K562 (cell line): Measurements from ENCODE around the gene ACSL6. TPM values are rescaled to one million over a fixed set of nuclear protein-coding genes. Genes with fewer than 3 reads are reported as not detected.

Experiments used
- ATAC-seq: fragments of 200-7000 bp; cut with Tn5 transposase; 3 replicates; pipeline ENCODE4 v1.9.1; 2020; ENCODE audit warnings: moderate library complexity
- BruUV-seq: library from RNA; stranded (reverse); fragments of 400-500 nt; replicated peaks from 2 replicates; lab custom pipeline; 2021; lab: Mats Ljungman, UMichigan
- CTCF ChIA-PET: fragments of 300-600 bp; formaldehyde crosslinking; extraction: SDS; loops from one replicate; lab custom pipeline; 2021; ENCODE audit warnings: low intra/inter-chr PET ratio; lab: Yijun Ruan, JAX
- POLR2A ChIA-PET: fragments of 300-600, 350-650 bp; sonication (Branson Sonifier 250); formaldehyde crosslinking; extraction: SDS; loops from one replicate; lab custom pipeline; 2021; ENCODE audit warnings: antibody characterized with exemption, inconsistent platforms; lab: Yijun Ruan, JAX
- DNase-seq, 4 experiments: peaks; one replicate each; pipeline versions ENCODE4 v3.0.0 to v3.0.0-alpha.2; 2011 to 2018; ENCODE audit warnings: low spot score in 3 of 4, mixed read lengths in 3 of 4; ENCODE audit errors: extremely low read depth in 1 of 4
- FAIRE-seq: peaks from 2 replicates; lab custom pipeline; 2011; peaks lifted over from hg19 to GRCh38; lab: Jason Lieb, UNC
- H2AFZ ChIP-seq: 2 replicates; pipeline ENCODE4 v1.6.0; 2011; ENCODE audit warnings: low read depth, low read length, control low read depth, inconsistent platforms
- H3K27ac ChIP-seq: fragments of 200-600 bp; 3 replicates; pipeline ENCODE4 v1.8.0; 2011; ENCODE audit warnings: low read depth, mild to moderate bottlenecking, control low read depth, inconsistent platforms, low read length, moderate library complexity, mixed read lengths; ENCODE audit errors: extremely low read depth
- H3K27me3 ChIP-seq, 2 experiments: fragments of 300-600 bp in 1 of 2; 2 replicates in 1 of 2; 3 replicates in 1 of 2; pipeline versions ENCODE4 v1.6.0 to v1.8.0; 2011; ENCODE audit warnings: inconsistent platforms in 2 of 2, low read length in 2 of 2, mild to moderate bottlenecking in 1 of 2, mixed read lengths in 1 of 2, moderate library complexity in 1 of 2; ENCODE audit not compliant: control insufficient read depth in 2 of 2, insufficient read depth in 2 of 2
- H3K36me3 ChIP-seq: fragments of 300-600 bp; 3 replicates; pipeline ENCODE4 v1.8.0; 2011; ENCODE audit warnings: mild to moderate bottlenecking, low read length, inconsistent platforms; ENCODE audit not compliant: control insufficient read depth, insufficient read depth
- H3K4me1 ChIP-seq, 2 experiments: fragments of 200-600 bp in 1 of 2; replicated peaks in 1 of 2; 2 replicates in 1 of 2; 3 replicates in 1 of 2; pipeline versions ENCODE4 v1.5.1 to v1.8.0; 2011; ENCODE audit warnings: inconsistent platforms in 2 of 2, low read length in 2 of 2, mild to moderate bottlenecking in 1 of 2, mixed read lengths in 1 of 2, moderate library complexity in 1 of 2; ENCODE audit not compliant: control insufficient read depth in 2 of 2, insufficient read depth in 2 of 2
- H3K4me2 ChIP-seq: 2 replicates; pipeline ENCODE4 v1.6.1; 2011; ENCODE audit warnings: low read length, control low read depth, inconsistent platforms, mixed read lengths; ENCODE audit not compliant: insufficient read depth
- H3K4me3 ChIP-seq: fragments of 200-600 bp; sonication (generic), shearing (Covaris generic); 2 replicates; pipeline ENCODE4 v1.5.1; 2016; ENCODE audit warnings: control low read depth, inconsistent platforms
- H3K79me2 ChIP-seq: fragments of 200-600 bp; 3 replicates; pipeline ENCODE4 v1.8.0; 2011; ENCODE audit warnings: low read length, inconsistent platforms; ENCODE audit not compliant: control insufficient read depth, insufficient read depth
- H3K9ac ChIP-seq, 2 experiments: 2 replicates each; pipeline versions ENCODE4 v1.6.0 to v1.6.1; 2011; ENCODE audit warnings: low read depth in 2 of 2, low read length in 2 of 2, control low read depth in 1 of 2, inconsistent platforms in 1 of 2, mild to moderate bottlenecking in 1 of 2, mixed read lengths in 1 of 2; ENCODE audit not compliant: insufficient read depth in 1 of 2
- H3K9me1 ChIP-seq: one replicate; pipeline ENCODE4 v1.6.0; 2011; ENCODE audit warnings: inconsistent platforms, mild to moderate bottlenecking, low read length, moderate library complexity; ENCODE audit not compliant: control insufficient read depth, insufficient read depth
- H3K9me3 ChIP-seq: replicated peaks from 2 replicates; pipeline ENCODE4 v1.5.1; 2011; ENCODE audit warnings: low read depth, low read length, inconsistent platforms; ENCODE audit not compliant: control insufficient read depth, insufficient read depth
- H4K20me1 ChIP-seq: replicated peaks from 2 replicates; pipeline ENCODE4 v1.6.1; 2011; ENCODE audit warnings: low read length, inconsistent platforms, mixed read lengths; ENCODE audit not compliant: control insufficient read depth, insufficient read depth
- ARID1B ChIP-seq: fragments of 450-650 bp; IDR thresholded peaks from 2 replicates; pipeline ENCODE4 v1.6.1; 2016; ENCODE audit warnings: antibody characterized with exemption, mild to moderate bottlenecking, inconsistent platforms
- CBFA2T2 ChIP-seq: fragments of 450-650 bp; conservative IDR thresholded peaks from 2 replicates; pipeline ENCODE4 v1.6.1; 2017; ENCODE audit warnings: mild to moderate bottlenecking
- CBFA2T3 ChIP-seq: fragments of 450-650 bp; IDR thresholded peaks from 2 replicates; pipeline ENCODE4 v1.6.1; 2017
- DNMT1 ChIP-seq: fragments of 450-650 bp; IDR thresholded peaks from 2 replicates; pipeline ENCODE4 v1.6.1; 2016; ENCODE audit warnings: antibody characterized with exemption, mild to moderate bottlenecking
- DPF2 ChIP-seq: fragments of 450-650 bp; IDR thresholded peaks from 2 replicates; pipeline ENCODE4 v1.6.1; 2016
- EGR1 ChIP-seq: fragments of 450-650 bp; conservative IDR thresholded peaks from 2 replicates; pipeline ENCODE4 v1.6.1; 2017; ENCODE audit warnings: mild to moderate bottlenecking
- ELF4 ChIP-seq: fragments of 450-650 bp; formaldehyde crosslinking; IDR thresholded peaks from 2 replicates; pipeline ENCODE4 v1.4.0; 2022; ENCODE audit warnings: missing genetic modification characterization
- GABPA ChIP-seq: fragments of 200-800 bp; sonication (Bioruptor generic); conservative IDR thresholded peaks from 2 replicates; pipeline ENCODE4 v1.6.1; 2016; ENCODE audit warnings: low read depth, missing genetic modification characterization, missing compliant biosample characterization
- KDM1A ChIP-seq, 2 experiments: fragments of 450-650 bp; IDR thresholded peaks; 2 replicates each; pipeline ENCODE4 v1.6.1; 2016; ENCODE audit warnings: mild to moderate bottlenecking in 2 of 2
- KLF16 ChIP-seq: IDR thresholded peaks from 2 replicates; pipeline ENCODE4 v1.6.1; 2016; ENCODE audit warnings: antibody characterized with exemption
- NFXL1 ChIP-seq: fragments of 450-650 bp; formaldehyde crosslinking; IDR thresholded peaks from 2 replicates; pipeline ENCODE4 v1.4.0; 2021; ENCODE audit warnings: mild to moderate bottlenecking
- NRF1 ChIP-seq, 2 experiments: fragments of 450-650 bp; IDR thresholded peaks in 1 of 2; conservative IDR thresholded peaks in 1 of 2; 2 replicates each; pipeline ENCODE4 v1.6.1; 2014; ENCODE audit warnings: mild to moderate bottlenecking in 2 of 2
- RBBP5 ChIP-seq: fragments of 200-600 bp; sonication (generic); IDR thresholded peaks from 2 replicates; pipeline ENCODE4 v1.6.1; 2012; ENCODE audit warnings: borderline replicate concordance, mild to moderate bottlenecking, low read length, control low read depth, inconsistent platforms; ENCODE audit not compliant: insufficient read depth, poor library complexity, severe bottlenecking
- SUPT5H ChIP-seq: fragments of 450-650 bp; IDR thresholded peaks from 2 replicates; pipeline ENCODE4 v1.6.1; 2016
- TCF3 ChIP-seq: sonication (generic); formaldehyde crosslinking; IDR thresholded peaks from 2 replicates; pipeline ENCODE4 v1.4.0; 2020; ENCODE audit warnings: mild to moderate bottlenecking, missing genetic modification reagents
- ZBED1 ChIP-seq: IDR thresholded peaks from 2 replicates; pipeline ENCODE4 v1.6.1; 2014
- ZNF175 ChIP-seq: fragments of 200-800 bp; sonication (Bioruptor generic); IDR thresholded peaks from 2 replicates; pipeline ENCODE4 v1.6.1; 2016; ENCODE audit warnings: low read depth, mild to moderate bottlenecking, missing genetic modification characterization, missing compliant biosample characterization
- ZNF384 ChIP-seq: IDR thresholded peaks from 2 replicates; pipeline ENCODE4 v1.6.1; 2012; ENCODE audit warnings: low read depth, low read length, improper control_type of control experiment
- ZNF76 ChIP-seq: fragments of 250-450 bp; sonication (Bioruptor Pico); IDR thresholded peaks from 2 replicates; pipeline ENCODE4 v1.4.0; 2020; ENCODE audit warnings: mild to moderate bottlenecking, moderate library complexity, borderline replicate concordance
- WGBS: fragments of 100-300 bp; shearing (Covaris generic); methylation state at CpG from one replicate; pipeline ENCODE4 v1.1.6; 2016; ENCODE audit warnings: low coverage, mixed read lengths; ENCODE audit not compliant: insufficient coverage; ENCODE audit errors: missing lambda C conversion rate; 5-methylcytosine and 5-hydroxymethylcytosine counted together
- in situ Hi-C: fragments of 300-500 bp; cut with MboI; formaldehyde crosslinking; loops from 4 replicates; pipeline ENCODE4 v1.15.0; 2018; ENCODE audit warnings: inconsistent platforms, mixed read lengths
- intact Hi-C: fragments of 100-400 bp; cut with micrococcal nuclease; formaldehyde crosslinking; loops from 2 replicates; pipeline ENCODE4 v1.14.2; 2022
- polyA plus RNA-seq, 8 experiments: library from polyadenylated mRNA; depleted of rRNA in 4 of 8; stranded (reverse) in 5 of 8; unstranded in 3 of 8; fragments of >200 nt; fragmentation: Nextera tagmentation in 2 of 8; fragmentation: Illumina TruSeq in 1 of 8; extraction: Ambion mirVana in 2 of 8; extraction: Trizol in 1 of 8; gene quantifications; 2 replicates each; pipeline versions ENCODE4 v1.2.1 to v1.2.3, GENCODE V29; 2011 to 2014; ENCODE audit warnings: inconsistent platforms in 1 of 8, missing spikeins in 1 of 8
- total RNA-seq, 7 experiments: library from RNA; depleted of rRNA in 6 of 7; stranded (reverse); fragments of >200 nt in 6 of 7; fragmentation: Illumina TruSeq in 2 of 7; extraction: Trizol in 2 of 7; gene quantifications; 2 replicates each; pipeline versions ENCODE4 v1.2.1 to v1.2.3, GENCODE V29; 2011 to 2021; ENCODE audit warnings: low replicate concordance in 1 of 7
- TF ChIP-seq, protein P1 (sequence below): fragments of 450-650 bp; conservative IDR thresholded peaks from 2 replicates; pipeline ENCODE4 v1.6.1; 2016; ENCODE audit warnings: missing genetic modification characterization, low read depth, mild to moderate bottlenecking, control low read depth, missing compliant biosample characterization
- TF ChIP-seq, protein P2 (sequence below): sonication (generic); formaldehyde crosslinking; IDR thresholded peaks from 2 replicates; pipeline ENCODE4 v1.9.0; 2022; ENCODE audit warnings: mild to moderate bottlenecking, missing genetic modification reagents

Gene ACSL6
- total and polyA plus RNA-seq, 9 of the 15 experiments (the other 6 are each of a cell fraction or from before 2014, with no cell fraction given) = 0.50 to 1.5 (median 0.69) TPM

DNA sequence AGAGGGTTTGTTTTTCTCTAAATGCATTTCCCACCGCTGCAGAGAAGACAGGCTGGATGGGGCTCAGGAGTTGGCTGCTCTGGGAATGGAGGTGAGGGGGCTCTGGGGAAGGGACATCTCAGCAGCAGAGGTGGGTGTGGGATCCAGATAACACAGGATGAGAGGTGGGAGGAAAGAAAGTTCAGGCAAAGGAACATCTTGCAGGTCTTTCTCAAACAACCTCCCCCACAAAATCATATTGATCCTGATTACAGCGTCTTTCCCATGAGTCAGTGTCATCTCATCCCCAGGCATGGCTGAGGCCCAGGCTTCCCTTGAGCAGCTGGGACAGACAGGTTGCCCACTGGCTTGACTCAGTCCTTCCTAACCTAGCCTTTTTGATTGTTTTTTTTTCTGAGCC, 11.3 kb upstream of the ACSL6 start:
- peaks cover 4 to 9% of the 10 kb centered on the region in 2 experiments; a peak in 3 of 5 replicates for H3K4me1 ChIP-seq
- in situ Hi-C loops = loop anchor here (25.0 kb wide), 1 partner anchor 585 kb away; no protein-coding TSS in a partner anchor
- no peaks in the 10 kb centered on the region for H3K36me3 ChIP-seq

More for the DNA sequence above, 11.3 kb upstream of the ACSL6 start:
- no peak for FAIRE-seq
- Histone ChIP-seq H3K4me2 (no peak overlapping the region), H3K79me2 (no peaks in the 10 kb centered on the region), H4K20me1 (0 out of 2 replicates have a peak, but pooled peaks cover 4% of the 10 kb centered on the region), H2AFZ (no peak overlapping the region), H3K9ac (no peak overlapping the region), H3K27me3 (peaks cover 11 to 40% of the 10 kb centered on the region in 2 experiments; a peak in 4 of 5 replicates), H3K9me1 (no peaks in the 10 kb centered on the region), H3K9me3 (no peaks in the 10 kb centered on the region), H3K27ac (no peak overlapping the region), H3K4me3 (no peak overlapping the region)
- no TSS peak for BruUV-seq
- ChIA-PET CTCF (no interaction called here), POLR2A (no interaction called here)
- intact Hi-C loops = no loop called here
- DNase-seq = peak in 3 of 4 experiments; percentile 27 to 35 (median 34)
- WGBS = 0% methylated on average over 2 of the region's 2 CpGs
- ATAC-seq = no peak
- no peak for TF ChIP-seq ZNF175 (CRISPR knock-in tag)
- TF ChIP-seq EGR1 = peak; percentile 70
- TF ChIP-seq, protein P1, sequence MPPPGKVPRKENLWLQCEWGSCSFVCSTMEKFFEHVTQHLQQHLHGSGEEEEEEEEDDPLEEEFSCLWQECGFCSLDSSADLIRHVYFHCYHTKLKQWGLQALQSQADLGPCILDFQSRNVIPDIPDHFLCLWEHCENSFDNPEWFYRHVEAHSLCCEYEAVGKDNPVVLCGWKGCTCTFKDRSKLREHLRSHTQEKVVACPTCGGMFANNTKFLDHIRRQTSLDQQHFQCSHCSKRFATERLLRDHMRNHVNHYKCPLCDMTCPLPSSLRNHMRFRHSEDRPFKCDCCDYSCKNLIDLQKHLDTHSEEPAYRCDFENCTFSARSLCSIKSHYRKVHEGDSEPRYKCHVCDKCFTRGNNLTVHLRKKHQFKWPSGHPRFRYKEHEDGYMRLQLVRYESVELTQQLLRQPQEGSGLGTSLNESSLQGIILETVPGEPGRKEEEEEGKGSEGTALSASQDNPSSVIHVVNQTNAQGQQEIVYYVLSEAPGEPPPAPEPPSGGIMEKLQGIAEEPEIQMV (tag) = no peak
- TF ChIP-seq ZBED1 = no peak
- no peak for TF ChIP-seq RBBP5
- TF ChIP-seq KLF16 = no peak
- no peak for TF ChIP-seq ZNF384
- TF ChIP-seq CBFA2T3 = peak; percentile 72
- TF ChIP-seq DPF2 = 0 out of 2 replicates have a peak, but pooled peaks have one; percentile 12
- TF ChIP-seq SUPT5H = no peak
- TF ChIP-seq CBFA2T2 = peak; percentile 49
- no peak for TF ChIP-seq NRF1 (conservative IDR thresholded peaks at IDR 0.05 in 1 of 2, IDR thresholded peaks at IDR 0.05 in 1 of 2)
- peak; percentile 38; the same call in 1 of the 2 replicates for TF ChIP-seq ARID1B
- TF ChIP-seq ELF4 = no peak
- TF ChIP-seq TCF3 (CRISPR knock-in tag) = 0 out of 2 replicates have a peak, but pooled peaks have one; percentile 7
- no peak for TF ChIP-seq DNMT1
- TF ChIP-seq, protein P2, sequence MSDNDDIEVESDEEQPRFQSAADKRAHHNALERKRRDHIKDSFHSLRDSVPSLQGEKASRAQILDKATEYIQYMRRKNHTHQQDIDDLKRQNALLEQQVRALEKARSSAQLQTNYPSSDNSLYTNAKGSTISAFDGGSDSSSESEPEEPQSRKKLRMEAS (CRISPR knock-in tag) = no peak
- peak; percentile 8 to 32; a peak in 1 of 4 replicates for TF ChIP-seq KDM1A (IDR thresholded peaks at IDR 0.05)
- TF ChIP-seq ZNF76 = no peak
- TF ChIP-seq NFXL1 = no peak
- TF ChIP-seq GABPA = no peak
